Gastrocnemius medialis (tissue), 4 donors: Measurements from ENCODE around the gene TTC28.

Experiments
- CTCF ChIP-seq, 5 experiments: fragments of 450-650 bp in 3 of 5; fragments of 200-600 bp in 2 of 5; sonication (generic) in 2 of 5; IDR thresholded peaks in 4 of 5; conservative IDR thresholded peaks in 1 of 5; 1 replicate in 4 of 5; 2 replicates in 1 of 5; pipeline ENCODE4 v1.5.1; 2016 to 2019; ENCODE audit warnings: antibody characterized with exemption in 5 of 5, mild to moderate bottlenecking in 3 of 5, moderate library complexity in 3 of 5
- POLR2A ChIP-seq, 2 donors: fragments of 450-650 bp; IDR thresholded peaks; one replicate each; pipeline ENCODE4 v1.6.1; 2017; ENCODE audit warnings: antibody characterized with exemption in 2 of 2, mild to moderate bottlenecking in 2 of 2, moderate library complexity in 2 of 2

- TF ChIP-seq CTCF (IDR thresholded peaks at IDR 0.05 in 4 of 5, conservative IDR thresholded peaks at IDR 0.05 in 1 of 5) (no peak), POLR2A (IDR thresholded peaks at IDR 0.05) (no peak)
Observed at GRCh38 chr22:28658448-28658847, 21.2 kb downstream of the TTC28 start.
